IMR-90 (cell line): Measurements from ENCODE around the gene GFM1. TPM values are rescaled to one million over a fixed set of nuclear protein-coding genes. Genes with fewer than 3 reads are reported as not detected.
A peak's percentile ranks its signal among the peaks of the same experiment; 100 is the strongest.

Experiments
- ATAC-seq: fragments of 200-7000 bp; cut with Tn5 transposase; 2 replicates; pipeline ENCODE4 v1.9.1; 2020; ENCODE audit warnings: low read depth, mild to moderate bottlenecking, moderate library complexity
- BruUV-seq: library from RNA; stranded (reverse); fragments of 400-500 nt; replicated peaks from 2 replicates; lab custom pipeline; 2021; lab: Mats Ljungman, UMichigan
- CTCF ChIA-PET: fragments of 300-600 bp; formaldehyde crosslinking; extraction: SDS; loops from one replicate; lab custom pipeline; 2021; ENCODE audit warnings: antibody characterized with exemption; lab: Yijun Ruan, JAX
- POLR2A ChIA-PET: fragments of 300-600 bp; sonication (Branson Sonifier 250); formaldehyde crosslinking; loops from one replicate; lab custom pipeline; 2022; ENCODE audit warnings: antibody characterized with exemption; ENCODE audit not compliant: unreplicated experiment; lab: Charles Lee
- DNase-seq: peaks from one replicate; pipeline ENCODE4 v3.0.0; 2013
- H2AFZ ChIP-seq: replicated peaks from 2 replicates; pipeline ENCODE3; 2013; ENCODE audit warnings: low read length, mild to moderate bottlenecking; ENCODE audit not compliant: poor library complexity
- H2AK5ac ChIP-seq: 2 replicates; pipeline ENCODE4 v1.6.1; 2013; ENCODE audit warnings: low read depth, low read length, inconsistent platforms
- H2AK9ac ChIP-seq: replicated peaks from 2 replicates; pipeline ENCODE3; 2013; ENCODE audit warnings: mild to moderate bottlenecking, low read depth, low read length, moderate library complexity; ENCODE audit not compliant: poor library complexity
- H2BK120ac ChIP-seq: 2 replicates; pipeline ENCODE4 v1.6.1; 2013; ENCODE audit warnings: low read depth, low read length, inconsistent platforms
- H2BK15ac ChIP-seq: 3 replicates; pipeline ENCODE4 v1.6.1; 2013; ENCODE audit warnings: low read depth, low read length, inconsistent platforms
- H2BK20ac ChIP-seq: 2 replicates; pipeline ENCODE4 v1.6.1; 2013; ENCODE audit warnings: low read depth, mild to moderate bottlenecking, inconsistent platforms, low read length, moderate library complexity
- H2BK5ac ChIP-seq: 2 replicates; pipeline ENCODE4 v1.6.1; 2013; ENCODE audit warnings: mild to moderate bottlenecking, low read depth, low read length, inconsistent platforms; ENCODE audit not compliant: poor library complexity, severe bottlenecking
- H3K14ac ChIP-seq: replicated peaks from 2 replicates; pipeline ENCODE4 v1.6.1; 2013; ENCODE audit warnings: low read depth, low read length, inconsistent platforms
- H3K18ac ChIP-seq: 2 replicates; pipeline ENCODE4 v1.6.1; 2013; ENCODE audit warnings: low read depth, low read length, control low read depth
- H3K23ac ChIP-seq: 2 replicates; pipeline ENCODE4 v1.6.1; 2013; ENCODE audit warnings: low read depth, low read length, inconsistent platforms
- H3K27ac ChIP-seq: 2 replicates; pipeline ENCODE4 v1.5.1; 2013; ENCODE audit warnings: mild to moderate bottlenecking, control low read depth, low read length; ENCODE audit not compliant: insufficient read depth
- H3K27me3 ChIP-seq: 2 replicates; pipeline ENCODE4 v1.6.1; 2013; ENCODE audit warnings: low read length; ENCODE audit not compliant: control insufficient read depth, insufficient read depth
- H3K36me3 ChIP-seq: 2 replicates; pipeline ENCODE4 v1.6.1; 2013; ENCODE audit warnings: low read length, mixed read lengths; ENCODE audit not compliant: control insufficient read depth, insufficient read depth
- H3K4ac ChIP-seq: 2 replicates; pipeline ENCODE4 v1.6.1; 2013; ENCODE audit warnings: low read depth, low read length, inconsistent platforms
- H3K4me1 ChIP-seq: 2 replicates; pipeline ENCODE4 v1.6.1; 2013; ENCODE audit warnings: low read length, mixed read lengths; ENCODE audit not compliant: control insufficient read depth, insufficient read depth
- H3K4me2 ChIP-seq: 2 replicates; pipeline ENCODE4 v1.6.1; 2013; ENCODE audit warnings: low read depth, mild to moderate bottlenecking, control low read depth, low read length, moderate library complexity
- H3K4me3 ChIP-seq: 2 replicates; pipeline ENCODE4 v1.5.1; 2013; ENCODE audit warnings: low read depth, mild to moderate bottlenecking, control low read depth, low read length, moderate library complexity; ENCODE audit not compliant: insufficient read depth
- H3K56ac ChIP-seq: 2 replicates; pipeline ENCODE4 v1.6.1; 2013; ENCODE audit warnings: low read length, inconsistent platforms; ENCODE audit not compliant: insufficient read depth; ENCODE audit errors: extremely low read depth
- H3K79me1 ChIP-seq, 2 experiments: 2 replicates each; pipeline ENCODE4 v1.6.1; 2013; ENCODE audit warnings: low read length in 2 of 2, inconsistent platforms in 1 of 2, low read depth in 1 of 2
- H3K9ac ChIP-seq: 2 replicates; pipeline ENCODE4 v1.6.1; 2013; ENCODE audit warnings: low read depth, low read length, control low read depth
- H3K9me1 ChIP-seq: 2 replicates; pipeline ENCODE4 v1.6.1; 2013; ENCODE audit warnings: low read length, inconsistent platforms; ENCODE audit not compliant: insufficient read depth
- H3K9me3 ChIP-seq: 2 replicates; pipeline ENCODE4 v1.6.1; 2013; ENCODE audit warnings: low read length; ENCODE audit not compliant: control insufficient read depth, insufficient read depth
- H4K20me1 ChIP-seq: 2 replicates; pipeline ENCODE4 v1.6.1; 2013; ENCODE audit warnings: low read length, inconsistent platforms; ENCODE audit not compliant: insufficient read depth
- H4K5ac ChIP-seq: 2 replicates; pipeline ENCODE4 v1.6.1; 2013; ENCODE audit warnings: mild to moderate bottlenecking, low read depth, low read length, control low read depth
- H4K8ac ChIP-seq, 2 experiments: 2 replicates each; pipeline ENCODE4 v1.6.1; 2013; ENCODE audit warnings: low read depth in 2 of 2, low read length in 2 of 2, control low read depth in 1 of 2, inconsistent platforms in 1 of 2
- H4K91ac ChIP-seq: 2 replicates; pipeline ENCODE4 v1.6.1; 2013; ENCODE audit warnings: low read depth, low read length, inconsistent platforms; ENCODE audit not compliant: insufficient read depth
- BHLHE40 ChIP-seq: fragments of 150-350 bp; IDR thresholded peaks from 2 replicates; pipeline ENCODE4 v1.6.1; 2016; ENCODE audit warnings: mild to moderate bottlenecking, low read depth, low read length
- CEBPB ChIP-seq: IDR thresholded peaks from 2 replicates; pipeline ENCODE4 v1.6.1; 2012; ENCODE audit warnings: low read depth, low read length, improper control_type of control experiment
- CHD1 ChIP-seq: IDR thresholded peaks from 2 replicates; pipeline ENCODE4 v1.6.1; 2012; ENCODE audit warnings: low read depth, low read length, improper control_type of control experiment
- CTCF ChIP-seq: conservative IDR thresholded peaks from 2 replicates; pipeline ENCODE4 v1.5.1; 2012; ENCODE audit warnings: mild to moderate bottlenecking, low read depth, low read length, improper control_type of control experiment
- ELK1 ChIP-seq: fragments of 150-350 bp; IDR thresholded peaks from 2 replicates; pipeline ENCODE4 v1.6.1; 2016; ENCODE audit warnings: low read depth, mild to moderate bottlenecking, low read length, moderate library complexity, borderline replicate concordance
- FOS ChIP-seq: fragments of 150-350 bp; IDR thresholded peaks from 2 replicates; pipeline ENCODE4 v1.6.1; 2016; ENCODE audit warnings: low read depth, low read length
- MAFK ChIP-seq: IDR thresholded peaks from 2 replicates; pipeline ENCODE4 v1.6.1; 2012; ENCODE audit warnings: low read depth, low read length, improper control_type of control experiment
- MAZ ChIP-seq: IDR thresholded peaks from 2 replicates; pipeline ENCODE4 v1.6.1; 2012; ENCODE audit warnings: low read depth, mild to moderate bottlenecking, low read length, improper control_type of control experiment, moderate library complexity, borderline replicate concordance
- MXI1 ChIP-seq: IDR thresholded peaks from 2 replicates; pipeline ENCODE4 v1.6.1; 2012; ENCODE audit warnings: low read depth, mild to moderate bottlenecking, low read length, moderate library complexity, borderline replicate concordance
- NFE2L2 ChIP-seq: fragments of 150-350 bp; IDR thresholded peaks from 2 replicates; pipeline ENCODE4 v1.6.1; 2016; ENCODE audit warnings: low read depth, mild to moderate bottlenecking, low read length
- POLR2A ChIP-seq: IDR thresholded peaks from 2 replicates; pipeline ENCODE4 v1.6.1; 2012; ENCODE audit warnings: mild to moderate bottlenecking, low read depth, low read length
- RAD21 ChIP-seq: IDR thresholded peaks from 2 replicates; pipeline ENCODE4 v1.6.1; 2012; ENCODE audit warnings: low read length, improper control_type of control experiment
- RCOR1 ChIP-seq: IDR thresholded peaks from 2 replicates; pipeline ENCODE4 v1.6.1; 2012; ENCODE audit warnings: mild to moderate bottlenecking, low read length, improper control_type of control experiment; ENCODE audit not compliant: insufficient replicate concordance
- RFX5 ChIP-seq: IDR thresholded peaks from 2 replicates; pipeline ENCODE4 v1.8.0; 2012; ENCODE audit warnings: low read depth, mild to moderate bottlenecking, low read length, moderate library complexity
- SMC3 ChIP-seq: fragments of 150-350 bp; IDR thresholded peaks from 2 replicates; pipeline ENCODE4 v1.6.1; 2016; ENCODE audit warnings: low read depth, mild to moderate bottlenecking, antibody characterized with exemption, low read length, moderate library complexity
- USF2 ChIP-seq: fragments of 150-350 bp; IDR thresholded peaks from 2 replicates; pipeline ENCODE4 v1.6.1; 2017; ENCODE audit warnings: mild to moderate bottlenecking, antibody characterized with exemption, low read length, low read depth
- WGBS, 2 experiments: methylation state at CpG; one replicate each; pipeline versions ENCODE4 v1.1.5 to v1.1.7; 2013; ENCODE audit warnings: missing lambda C conversion rate in 2 of 2; ENCODE audit not compliant: insufficient read length in 1 of 2; ENCODE audit errors: extremely low coverage in 2 of 2; 5-methylcytosine and 5-hydroxymethylcytosine counted together
- dilution Hi-C: fragments of 300-500 bp; cut with HindIII; formaldehyde crosslinking; loops from one replicate; pipeline ENCODE4 v1.14.3; 2018; ENCODE audit warnings: low sequenced_read_pairs; ENCODE audit not compliant: unreplicated experiment
- in situ Hi-C: fragments of 300-500 bp; cut with MboI; formaldehyde crosslinking; loops from 3 replicates; pipeline ENCODE4 v1.14.3; 2019; ENCODE audit warnings: low sequenced_read_pairs, inconsistent platforms, mixed read lengths
- intact Hi-C: fragments of 100-400 bp; cut with micrococcal nuclease; formaldehyde crosslinking; loops from 2 replicates; pipeline ENCODE4 v1.10.0; 2022
- polyA plus RNA-seq, 3 experiments: library from polyadenylated mRNA; depleted of rRNA; stranded (reverse); fragments of >200 nt; gene quantifications; 2 replicates each; pipeline ENCODE4 v1.2.3, GENCODE V29; 2012; ENCODE audit warnings: low replicate concordance in 1 of 3
- total RNA-seq: library from RNA; depleted of rRNA; stranded (reverse); fragments of >200 nt; gene quantifications from 2 replicates; pipeline ENCODE4 v1.2.3, GENCODE V29; 2012

The GFM1 gene
- total and polyA plus RNA-seq, 2 of the 4 experiments (the other 2 are of a cell fraction): 12.4 to 36.0 TPM

- no peak overlapping the region for H3K4me3 ChIP-seq
- H3K4me1 ChIP-seq: peaks cover 15% of the 10 kb centered on the region
- POLR2A ChIA-PET: no interaction called here
- ATAC-seq (no peak), DNase-seq (no peak)
- H3K56ac ChIP-seq: no peak overlapping the region
- no peak overlapping the region for H2AFZ ChIP-seq
- peak overlapping the region; percentile 88; the same call in 1 of the 3 replicates for H2BK15ac ChIP-seq
- no peak overlapping the region for H2AK9ac ChIP-seq
- no peak overlapping the region for H3K27ac ChIP-seq
- H3K79me1 ChIP-seq: peaks cover 0 to 4% of the 10 kb centered on the region in 2 experiments; a peak in 2 of 4 replicates
- intact Hi-C loops (no loop called here), in situ Hi-C loops (no loop called here), dilution Hi-C loops (no loop called here)
- no peaks in the 10 kb centered on the region for H4K20me1 ChIP-seq
- no TSS peak for BruUV-seq
- no peak overlapping the region for H3K14ac ChIP-seq
- CTCF ChIA-PET: no interaction called here
- H3K9ac ChIP-seq: no peak overlapping the region
- peak overlapping the region; percentile 5; the same call in 1 of the 2 replicates for H2BK20ac ChIP-seq
- no peak overlapping the region for H4K8ac ChIP-seq
- H3K4me2 ChIP-seq: no peak overlapping the region
- no peak for TF ChIP-seq NFE2L2
- TF ChIP-seq FOS: no peak
- TF ChIP-seq POLR2A: no peak
- no peak for TF ChIP-seq MAFK
- TF ChIP-seq RAD21: no peak
- TF ChIP-seq RFX5: no peak
- no peak for TF ChIP-seq CTCF
- TF ChIP-seq CEBPB: no peak
- TF ChIP-seq CHD1: no peak
- TF ChIP-seq MAZ: no peak
- TF ChIP-seq USF2: no peak
- TF ChIP-seq MXI1: no peak
- no peak for TF ChIP-seq BHLHE40
- no peak for TF ChIP-seq SMC3
- no peak for TF ChIP-seq ELK1
- no peak for TF ChIP-seq RCOR1
- H2AK5ac ChIP-seq: peak overlapping the region; percentile 94
- H3K4ac ChIP-seq: peak overlapping the region; percentile 82
- peaks cover 13% of the 10 kb centered on the region for H3K9me1 ChIP-seq
- H2BK120ac ChIP-seq: no peak overlapping the region
- peak overlapping the region; percentile 81 for H4K5ac ChIP-seq
- H4K91ac ChIP-seq: no peak overlapping the region
- H3K36me3 ChIP-seq: peaks cover 5% of the 10 kb centered on the region; the same call in 1 of the 2 replicates
- H3K9me3 ChIP-seq: peaks cover 8% of the 10 kb centered on the region
- H3K23ac ChIP-seq: no peak overlapping the region
- WGBS, 2 experiments: 100% methylated on average over 1 of the region's 3 CpGs; no CpG with 5 or more reads in 1 of the 2 experiments
- H3K18ac ChIP-seq: no peak overlapping the region; the same call in 1 of the 2 replicates
- no peaks in the 10 kb centered on the region for H3K27me3 ChIP-seq
- no peak overlapping the region for H2BK5ac ChIP-seq
These were observed 95.3 kb downstream of the GFM1 start for GRCh38 chr3:158739661-158740060.
